Stimulated activated CD8-positive, alpha-beta memory T cell treated with anti-CD3 and anti-CD28 coated beads, Interleukin-12 subunit alpha, Interleukin-12 subunit beta, amount 100 ng/mL, for 24 hours (primary cell): ENCODE results near the gene C19orf85.

Source experiments
- DNase-seq: peaks from one replicate; pipeline ENCODE4 v3.0.0-alpha.2; 2020; ENCODE audit errors: extremely low read depth

The C19orf85 gene

GRCh38 chr19:55489711-55490477, 25.3 kb upstream of the C19orf85 start:
- no peak for DNase-seq

- DNase-seq = no peak
Measured at GRCh38 chr19:55488986-55489710, 24.6 kb upstream of the C19orf85 start.

DNA sequence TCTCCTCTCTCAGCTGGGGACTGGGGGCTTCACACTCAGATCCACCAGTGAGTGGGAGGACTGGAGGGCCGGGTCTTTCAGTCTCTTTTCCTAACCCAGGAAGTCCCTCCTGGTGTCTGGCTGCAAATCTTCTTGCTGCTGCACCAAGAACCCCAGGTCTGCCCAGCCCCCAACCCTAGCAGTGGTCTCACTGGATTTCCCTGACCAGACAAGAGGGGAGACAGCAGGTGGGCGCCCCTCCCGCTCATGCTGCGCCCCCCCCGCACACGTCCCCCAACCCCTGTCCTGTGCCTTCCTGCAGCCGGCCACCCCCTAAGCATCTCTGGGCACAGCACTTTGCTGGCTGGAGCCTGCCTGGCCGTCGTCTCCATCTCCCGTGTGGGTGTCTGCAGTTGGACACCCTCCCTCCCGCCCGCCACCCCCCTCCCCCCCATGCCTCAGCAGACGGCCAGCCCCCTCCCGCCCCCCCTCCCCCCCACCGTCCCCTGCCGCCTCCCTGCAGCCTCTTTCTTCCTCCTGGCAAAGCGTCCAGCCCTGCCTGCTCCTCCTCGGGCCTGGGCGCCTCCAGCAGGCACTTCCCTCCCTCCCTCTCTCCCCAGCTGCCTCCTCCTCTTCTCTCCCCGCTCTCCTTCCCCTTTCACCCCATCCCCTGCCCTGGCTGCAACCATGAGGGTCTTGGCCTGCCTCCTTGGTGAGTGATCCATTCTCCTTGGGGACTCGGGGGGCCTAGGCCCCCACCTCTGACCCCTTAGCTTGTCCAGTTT, 23.6 kb upstream of the C19orf85 start, which contains the start of gene SSC5D:
SSC5D (plus strand) TSS at position 513 of the 764 bp plus-strand sequence; CDS start at position 667, 154 bp downstream.
- no peak for DNase-seq

DNA sequence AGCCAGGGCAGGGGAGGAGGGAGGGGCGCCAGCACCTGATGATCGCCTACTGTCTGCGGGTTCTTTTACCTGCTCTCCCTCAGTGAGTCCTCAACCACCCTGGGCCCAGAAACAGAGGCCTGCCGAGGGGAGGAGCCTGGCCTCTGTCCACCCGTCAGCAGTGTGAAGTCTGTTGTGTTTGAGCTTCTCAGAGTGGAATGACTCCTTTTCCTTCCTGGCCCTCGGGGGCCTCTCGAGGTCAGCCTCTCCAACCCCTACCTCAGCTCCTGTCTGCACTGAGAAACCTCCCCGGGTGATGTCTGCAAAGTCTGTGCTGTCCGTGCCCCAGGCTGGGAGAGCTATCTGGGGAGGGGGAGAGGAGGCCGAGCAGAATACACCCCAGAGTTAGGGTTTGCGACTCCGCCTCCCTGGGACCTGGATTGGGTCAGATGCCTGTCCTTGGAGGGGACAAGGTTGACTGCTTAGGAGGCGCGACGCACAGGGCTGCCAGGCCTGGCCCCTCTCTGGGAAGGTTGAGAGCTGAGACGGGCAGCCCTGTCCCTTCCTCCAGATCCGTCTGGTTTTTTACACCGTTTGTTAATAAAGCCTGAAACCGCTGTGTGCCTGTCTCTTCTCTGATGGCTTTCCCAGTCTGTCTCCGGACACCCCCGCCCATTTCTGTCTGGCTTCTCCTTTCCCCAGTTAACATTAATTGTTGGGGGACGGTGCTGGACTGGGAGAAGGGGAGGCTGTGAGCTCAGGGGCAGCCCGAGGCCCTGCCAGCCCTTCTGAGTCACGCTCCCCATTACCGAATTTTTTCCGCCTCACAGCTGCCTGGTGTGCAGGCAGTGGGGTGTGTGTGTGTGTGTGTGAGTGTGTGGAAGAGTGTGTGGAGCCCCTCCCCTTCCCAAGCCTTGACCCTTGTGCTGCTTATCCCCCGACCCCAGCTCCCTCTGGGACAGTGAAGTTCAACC, 22.7 kb upstream of the C19orf85 start:
- no peak for DNase-seq

DNA sequence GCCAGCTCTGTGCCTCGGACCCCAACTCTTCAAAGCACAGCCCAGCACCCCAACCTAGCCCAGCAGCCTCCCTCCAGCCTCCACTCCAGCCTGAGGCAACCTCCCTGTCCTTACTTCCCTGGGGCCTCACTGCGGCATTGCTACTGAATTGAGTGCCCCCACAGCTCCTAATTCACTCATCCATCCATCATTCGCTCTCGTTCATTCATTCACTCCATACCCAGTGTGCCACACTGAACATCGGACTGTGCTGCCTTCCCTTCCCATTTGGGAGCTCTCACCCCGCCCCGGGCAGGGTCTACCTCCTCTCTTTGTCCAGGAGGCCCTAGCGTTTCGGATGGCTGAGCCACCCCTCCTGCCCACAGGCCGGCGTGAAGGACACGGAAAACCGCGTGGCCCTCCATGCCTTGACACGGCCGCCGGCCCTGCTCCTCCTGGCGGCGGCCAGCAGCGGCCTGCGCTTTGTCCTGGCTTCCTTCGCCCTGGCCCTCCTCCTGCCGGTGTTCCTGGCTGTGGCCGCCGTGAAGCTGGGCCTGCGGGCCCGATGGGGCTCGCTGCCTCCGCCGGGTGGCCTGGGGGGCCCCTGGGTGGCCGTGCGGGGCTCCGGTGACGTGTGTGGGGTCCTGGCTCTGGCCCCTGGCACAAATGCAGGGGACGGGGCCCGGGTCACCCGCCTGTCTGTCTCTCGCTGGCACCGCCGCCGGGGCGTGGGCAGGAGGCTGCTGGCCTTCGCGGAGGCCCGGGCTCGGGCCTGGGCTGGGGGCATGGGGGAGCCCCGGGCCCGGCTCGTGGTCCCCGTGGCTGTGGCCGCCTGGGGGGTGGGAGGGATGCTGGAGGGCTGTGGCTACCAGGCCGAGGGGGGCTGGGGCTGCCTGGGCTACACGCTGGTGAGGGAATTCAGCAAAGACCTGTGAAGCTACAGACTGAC, 21.8 kb upstream of the C19orf85 start:
- DNase-seq = no peak

GRCh38 chr19:55485439-55486011, 21.0 kb upstream of the C19orf85 start:
- DNase-seq = no peak

DNA sequence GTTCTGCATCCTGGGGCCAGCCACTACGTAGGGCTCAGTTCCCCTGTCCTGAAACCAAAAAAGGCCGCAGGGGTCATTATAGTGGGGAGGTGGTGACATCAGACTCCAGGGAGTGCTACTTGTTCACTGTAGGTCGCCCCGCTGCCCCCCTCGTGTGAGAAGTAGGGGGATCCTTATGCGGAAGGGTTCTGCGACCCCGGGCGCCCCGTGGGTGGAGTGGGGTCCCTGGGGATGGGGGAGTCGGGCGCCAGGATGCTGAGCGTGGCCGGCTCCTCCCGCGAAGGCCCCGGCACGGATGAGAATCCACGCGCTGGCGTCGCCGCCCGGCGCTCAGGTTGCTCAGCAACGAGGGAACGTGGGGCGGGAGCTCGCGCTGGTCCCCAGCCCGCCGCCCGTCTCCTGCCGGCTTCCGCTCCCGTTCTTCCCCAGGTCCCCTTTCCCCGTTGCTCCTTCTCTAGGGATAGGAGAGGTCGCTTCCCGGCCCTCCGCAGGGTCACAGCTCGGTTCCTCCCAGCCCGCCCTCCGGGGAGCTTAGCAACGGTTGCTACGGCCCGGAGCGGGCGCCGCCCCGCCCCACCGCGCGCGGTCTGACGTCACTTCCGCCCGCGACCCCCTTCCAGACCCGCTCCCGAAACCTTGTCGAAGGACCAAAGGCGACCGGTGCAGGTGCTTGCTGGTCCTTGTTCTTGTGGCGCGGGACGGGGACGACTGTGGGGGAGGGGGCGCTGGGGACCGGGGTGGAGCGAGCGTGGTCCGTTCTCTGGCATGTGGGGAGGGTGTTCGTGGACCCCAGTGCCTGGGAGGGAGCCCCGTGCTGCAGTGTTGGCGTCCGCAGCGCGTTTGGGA, 20.3 kb upstream of the C19orf85 start, which contains the start of gene NAT14:
NAT14 (plus strand) TSS at position 596 of the 846 bp plus-strand sequence. CDS start 521 bp downstream, outside the sequence.
- peak; percentile 14 for DNase-seq

DNA sequence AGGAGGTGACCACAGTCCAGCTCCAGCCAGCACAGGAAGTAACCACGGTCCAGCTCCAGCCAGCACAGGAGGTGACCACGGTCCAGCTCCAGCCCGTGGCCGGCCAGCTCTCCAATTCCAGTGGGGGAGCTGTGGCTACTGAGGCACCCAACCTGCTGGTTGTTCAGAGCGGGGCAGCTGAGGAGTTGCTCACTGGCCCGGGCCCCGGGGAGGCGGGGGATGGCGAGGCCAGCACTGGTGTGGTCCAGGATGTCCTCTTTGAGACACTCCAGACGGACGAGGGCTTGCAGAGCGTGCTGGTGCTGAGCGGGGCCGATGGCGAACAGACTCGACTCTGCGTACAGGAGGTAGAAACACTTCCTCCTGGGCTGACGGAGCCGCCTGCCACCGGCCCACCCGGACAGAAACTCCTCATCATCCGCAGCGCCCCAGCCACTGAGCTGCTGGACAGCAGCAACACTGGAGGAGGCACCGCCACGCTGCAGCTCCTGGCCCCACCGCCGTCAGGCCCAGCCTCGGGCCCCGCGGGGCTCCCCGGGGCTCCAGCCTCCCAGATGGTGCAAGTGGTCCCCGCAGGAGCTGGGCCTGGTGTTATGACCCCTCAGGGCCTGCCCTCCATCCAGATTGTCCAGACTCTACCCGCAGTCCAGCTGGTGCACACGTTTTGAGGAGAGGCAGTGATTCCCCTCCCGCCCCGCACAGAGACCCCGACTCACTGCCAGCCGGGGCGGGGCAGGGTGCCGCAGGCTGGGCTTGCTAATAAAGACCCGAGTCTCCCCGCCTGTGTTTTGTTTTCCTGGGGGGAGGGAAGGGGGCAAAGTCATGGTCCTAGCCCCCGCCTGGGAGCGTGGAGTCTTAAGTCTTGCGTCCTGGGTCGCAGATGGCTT, 19.4 kb upstream of the C19orf85 start:
- no peak for DNase-seq

DNA sequence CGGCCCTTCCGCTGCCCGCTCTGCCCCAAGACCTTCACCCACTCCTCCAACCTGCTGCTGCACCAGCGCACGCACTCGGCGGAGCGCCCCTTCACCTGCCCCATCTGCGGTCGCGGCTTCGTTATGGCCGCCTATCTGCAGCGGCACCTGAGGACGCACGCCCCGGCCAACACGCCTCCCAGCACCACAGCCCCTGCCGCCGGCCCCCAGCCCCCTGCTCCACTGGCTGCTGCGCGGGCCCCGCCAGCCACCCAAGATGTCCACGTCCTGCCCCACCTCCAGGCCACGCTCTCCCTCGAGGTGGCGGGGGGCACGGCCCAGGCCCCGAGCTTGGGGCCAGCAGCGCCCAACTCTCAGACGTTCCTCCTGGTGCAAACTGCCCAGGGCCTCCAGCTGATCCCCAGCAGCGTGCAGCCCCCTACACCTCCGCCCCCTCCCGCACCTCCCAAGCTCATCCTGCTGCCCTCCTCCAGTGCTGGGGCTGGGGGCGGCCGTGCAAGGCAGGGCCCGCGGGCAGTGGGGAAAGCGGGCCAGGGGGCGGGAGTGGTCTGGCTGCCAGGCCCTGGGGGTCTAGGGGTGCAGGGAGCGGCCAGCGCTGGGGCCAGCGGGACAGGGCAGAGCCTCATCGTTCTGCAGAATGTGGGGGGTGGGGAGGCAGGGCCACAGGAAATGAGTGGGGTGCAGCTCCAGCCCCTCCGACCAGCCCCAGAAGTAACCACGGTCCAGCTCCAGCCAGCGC, 18.6 kb upstream of the C19orf85 start:
- no peak for DNase-seq

- DNase-seq = no peak
Measured at GRCh38 chr19:55482156-55482961, 17.8 kb upstream of the C19orf85 start.

DNA sequence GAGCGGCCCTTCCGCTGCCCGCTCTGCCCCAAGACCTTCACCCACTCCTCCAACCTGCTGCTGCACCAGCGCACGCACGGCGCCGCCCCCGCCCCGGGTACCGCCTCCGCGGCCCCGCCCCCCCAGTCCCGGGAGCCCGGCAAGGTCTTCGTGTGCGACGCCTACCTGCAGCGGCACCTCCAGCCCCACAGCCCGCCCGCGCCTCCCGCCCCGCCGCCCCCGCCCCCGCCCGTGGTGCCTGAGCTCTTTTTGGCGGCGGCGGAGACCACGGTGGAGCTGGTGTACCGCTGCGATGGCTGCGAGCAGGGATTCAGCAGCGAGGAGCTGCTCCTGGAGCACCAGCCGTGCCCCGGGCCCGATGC, 17.2 kb upstream of the C19orf85 start:
- no peak for DNase-seq

GRCh38 chr19:55481148-55481793, 16.7 kb upstream of the C19orf85 start:
- no peak for DNase-seq

DNA sequence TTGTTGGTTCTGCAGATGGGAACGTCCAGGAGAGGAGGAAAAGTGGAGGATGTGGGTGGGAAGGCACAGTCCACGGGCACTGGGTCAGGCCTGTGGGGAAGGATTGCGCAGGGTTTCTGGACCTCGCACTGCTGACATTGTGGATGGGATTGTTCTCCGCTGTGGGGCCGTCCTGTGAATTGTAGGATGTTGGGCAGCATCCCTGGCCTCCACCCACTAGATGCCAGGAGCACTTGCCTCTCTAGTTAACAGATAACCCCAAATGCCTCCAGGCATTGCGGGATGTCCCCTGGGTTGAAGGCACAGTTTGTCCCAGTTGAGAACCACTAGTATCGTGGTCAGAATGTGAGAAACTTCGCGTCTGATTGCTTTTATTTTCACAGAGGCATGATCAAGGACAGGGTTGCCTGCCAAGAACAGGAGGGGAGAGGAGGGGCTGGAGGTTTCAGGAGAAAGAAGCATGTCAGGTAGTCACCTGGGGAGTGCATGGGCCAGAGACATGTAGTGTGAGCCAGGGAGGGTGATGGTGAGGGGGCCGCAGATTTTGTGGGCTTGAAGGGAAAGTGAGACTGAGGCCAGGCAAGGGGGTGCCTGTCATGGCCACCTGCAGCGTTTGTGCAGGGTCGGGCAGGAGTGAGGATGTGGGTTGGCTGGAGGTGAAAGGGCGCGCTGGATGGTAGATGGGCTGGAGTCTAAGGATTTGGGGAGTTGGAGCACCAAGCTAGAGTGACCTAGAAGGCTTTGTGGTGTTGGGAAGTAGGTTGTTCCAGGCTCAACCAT, 15.1 kb upstream of the C19orf85 start:
- no peak for DNase-seq

GRCh38 chr19:55479045-55479444, 14.5 kb upstream of the C19orf85 start:
- DNase-seq = no peak

GRCh38 chr19:55478364-55478763, 13.8 kb upstream of the C19orf85 start:
- DNase-seq = no peak
